ENCODE measurements around the gene COL12A1.

The COL12A1 gene

GRCh38 chr6:75126518-75126917 lies 79.3 kb downstream of the COL12A1 start:
- no peak for TF ChIP-seq CTCF (IDR thresholded peaks at IDR 0.05; ENCODE audit: low read depth, low read length)
- no peak for DNase-seq (ENCODE audit: extremely low read depth, low read depth)

GRCh38 chr6:75124983-75125382 lies 80.9 kb downstream of the COL12A1 start:
- no peak for DNase-seq (ENCODE audit: extremely low read depth, low read depth)
- no peak for TF ChIP-seq CTCF (IDR thresholded peaks at IDR 0.05; ENCODE audit: low read depth, low read length)

GRCh38 chr6:75124085-75124484 lies 81.8 kb downstream of the COL12A1 start:
- no peak for TF ChIP-seq CTCF (IDR thresholded peaks at IDR 0.05; ENCODE audit: low read depth, low read length)

DNA sequence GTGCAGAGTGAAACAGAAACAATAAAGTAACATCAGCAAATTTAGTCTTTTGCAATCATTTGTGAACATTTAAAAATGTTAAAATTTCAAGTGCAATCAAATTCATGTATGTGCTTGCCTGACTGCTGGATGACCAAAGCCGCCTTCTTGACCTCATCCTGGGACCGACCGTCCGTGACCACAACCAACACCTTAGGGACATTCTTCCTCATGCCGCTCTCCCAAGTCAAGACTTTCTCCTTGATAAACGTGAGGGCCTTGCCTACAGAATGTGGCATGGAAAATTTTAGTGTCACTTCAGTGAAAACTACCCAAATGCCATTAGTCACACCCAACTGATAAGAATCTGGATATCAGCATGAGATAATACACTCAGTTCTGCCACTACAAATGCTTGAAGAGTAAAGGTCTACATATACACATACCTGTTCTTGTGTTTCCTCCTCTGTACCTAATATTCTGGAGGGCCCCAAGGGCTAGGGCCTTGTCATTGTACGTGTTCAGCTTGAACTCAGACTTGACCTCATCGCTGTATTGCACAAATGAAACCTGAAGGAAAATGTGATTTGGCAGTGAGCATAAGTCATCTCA lies 86.8 kb downstream of the COL12A1 start:
- no peak for DNase-seq (ENCODE audit: extremely low read depth, low read depth)
- no peak for TF ChIP-seq CTCF (IDR thresholded peaks at IDR 0.05; ENCODE audit: low read depth, low read length)

More at GRCh38 chr6:75124085-75124484, 81.8 kb downstream of the COL12A1 start:
- DNase-seq (ENCODE audit: extremely low read depth, low read depth), result no peak

GRCh38 chr6:75117701-75118100 lies 88.2 kb downstream of the COL12A1 start:
- no peak for DNase-seq (ENCODE audit: extremely low read depth, low read depth)
- no peak for TF ChIP-seq CTCF (IDR thresholded peaks at IDR 0.05; ENCODE audit: low read depth, low read length)

DNA sequence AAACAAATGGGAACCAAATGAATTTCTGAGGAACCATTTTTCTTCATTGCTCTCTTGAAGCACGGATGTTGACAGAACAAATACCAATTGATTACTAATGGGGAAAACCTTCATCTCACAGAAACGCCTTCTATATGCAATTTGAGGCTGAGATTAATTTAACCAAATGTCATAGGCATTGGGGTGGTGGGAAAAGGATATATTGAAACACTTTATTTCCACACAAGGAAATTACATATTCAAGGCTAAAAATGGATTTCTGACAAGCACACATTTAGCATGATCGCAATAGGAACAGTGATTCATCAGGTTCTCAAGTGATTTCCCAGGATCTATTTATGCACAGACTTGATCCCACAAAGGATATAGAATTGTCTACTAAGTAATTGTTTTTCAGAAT lies 88.9 kb downstream of the COL12A1 start:
- TF ChIP-seq CTCF (IDR thresholded peaks at IDR 0.05; ENCODE audit: low read depth, low read length), result no peak
- DNase-seq (ENCODE audit: extremely low read depth, low read depth), result no peak

DNA sequence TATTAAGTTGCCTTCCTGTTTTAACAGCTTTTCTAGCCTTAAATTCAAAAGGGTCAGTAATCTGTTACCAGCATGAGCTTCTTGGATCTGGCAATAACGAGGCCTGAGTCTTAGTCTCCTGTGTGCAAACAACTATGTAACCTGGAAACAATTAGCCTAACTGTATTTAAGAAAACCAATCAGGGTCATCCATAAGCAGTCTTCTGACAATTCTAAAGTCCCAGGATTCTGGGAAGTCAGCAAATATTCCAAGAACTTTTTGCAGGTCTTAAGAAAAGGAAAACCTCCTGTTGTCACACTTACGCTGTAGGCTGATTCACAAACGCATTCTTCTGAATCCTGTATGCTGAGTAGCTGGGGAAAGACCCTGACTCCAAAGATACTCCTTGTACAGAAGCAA lies 90.4 kb downstream of the COL12A1 start:
- DNase-seq (ENCODE audit: extremely low read depth, low read depth), result no peak
- no peak for TF ChIP-seq CTCF (IDR thresholded peaks at IDR 0.05; ENCODE audit: low read depth, low read length)

All from AG09319 (cell line).